NCI-H2081 (cell line): ENCODE measurements around the gene KCNN1.

Experiments
- DNase-seq, 2 experiments: peaks; one replicate each; lab custom pipeline; 2025; lab: John Stamatoyannopoulos, UW

The KCNN1 gene

GRCh38 chr19:17947815-17948513, 18.9 kb upstream of the KCNN1 start:
- peak; percentile 94 to 96 for DNase-seq

GRCh38 chr19:17948514-17948900, 18.4 kb upstream of the KCNN1 start:
- no peak for DNase-seq

- no peak for DNase-seq
These were observed 17.7 kb upstream of the KCNN1 start for GRCh38 chr19:17948931-17949930.

- DNase-seq = no peak
These were observed 17.0 kb upstream of the KCNN1 start for GRCh38 chr19:17949956-17950309.

- DNase-seq = peak in 1 of 2 experiments; percentile 6
These were observed 16.4 kb upstream of the KCNN1 start for GRCh38 chr19:17950310-17951156.

GRCh38 chr19:17951157-17951989, 15.5 kb upstream of the KCNN1 start:
- DNase-seq = no peak

- DNase-seq = no peak
These were observed 14.6 kb upstream of the KCNN1 start for GRCh38 chr19:17951990-17952976.

- no peak for DNase-seq
These were observed 13.5 kb upstream of the KCNN1 start for GRCh38 chr19:17953316-17953801.

- DNase-seq = no peak
These were observed 13.0 kb upstream of the KCNN1 start for GRCh38 chr19:17953869-17954268.

GRCh38 chr19:17954401-17954800, 12.5 kb upstream of the KCNN1 start:
- DNase-seq = no peak

GRCh38 chr19:17957149-17957849, 9.6 kb upstream of the KCNN1 start:
- DNase-seq = no peak

GRCh38 chr19:17957885-17958284, 9.0 kb upstream of the KCNN1 start:
- no peak for DNase-seq

- DNase-seq = no peak
These were observed 2.8 kb upstream of the KCNN1 start for GRCh38 chr19:17963936-17964691.

GRCh38 chr19:17965370-17966128, 1.4 kb upstream of the KCNN1 start:
- no peak for DNase-seq

GRCh38 chr19:17966129-17966483, 801 bp upstream of the KCNN1 start:
- no peak for DNase-seq

GRCh38 chr19:17967257-17968051, 547 bp downstream of the KCNN1 start:
- no peak for DNase-seq

GRCh38 chr19:17968362-17968761, 1.5 kb downstream of the KCNN1 start:
- DNase-seq = no peak
